GM10266 (cell line): ENCODE measurements around the gene DCHS1.

Experiments used
- DNase-seq: peaks from one replicate; pipeline ENCODE4 v3.0.0; 2012; ENCODE audit errors: extremely low spot score
- CTCF ChIP-seq: IDR thresholded peaks from 2 replicates; pipeline ENCODE4 v1.5.1; 2012; ENCODE audit warnings: mild to moderate bottlenecking, low read depth; ENCODE audit not compliant: control insufficient read depth, insufficient read depth; ENCODE audit errors: missing control alignments

Gene DCHS1

GRCh38 chr11:6629573-6629891 is 26.1 kb downstream of the DCHS1 start:
- TF ChIP-seq CTCF = no peak
- DNase-seq = no peak

GRCh38 chr11:6628526-6628925 is 27.1 kb downstream of the DCHS1 start:
- TF ChIP-seq CTCF = no peak

GRCh38 chr11:6627762-6628241 is 27.8 kb downstream of the DCHS1 start:
- TF ChIP-seq CTCF = no peak
- peak; percentile 80 for DNase-seq

More at GRCh38 chr11:6628526-6628925, 27.1 kb downstream of the DCHS1 start:
- no peak for DNase-seq

- no peak for TF ChIP-seq CTCF
- DNase-seq = no peak
Measured at GRCh38 chr11:6626971-6627761, 28.4 kb downstream of the DCHS1 start.

- TF ChIP-seq CTCF = no peak
- no peak for DNase-seq
Measured at GRCh38 chr11:6625832-6626420, 29.7 kb downstream of the DCHS1 start.

- TF ChIP-seq CTCF = no peak
- DNase-seq = no peak
Measured at GRCh38 chr11:6625156-6625831, 30.3 kb downstream of the DCHS1 start.
